Measurements from ENCODE around the gene TEKTIP1.

The TEKTIP1 gene

DNA sequence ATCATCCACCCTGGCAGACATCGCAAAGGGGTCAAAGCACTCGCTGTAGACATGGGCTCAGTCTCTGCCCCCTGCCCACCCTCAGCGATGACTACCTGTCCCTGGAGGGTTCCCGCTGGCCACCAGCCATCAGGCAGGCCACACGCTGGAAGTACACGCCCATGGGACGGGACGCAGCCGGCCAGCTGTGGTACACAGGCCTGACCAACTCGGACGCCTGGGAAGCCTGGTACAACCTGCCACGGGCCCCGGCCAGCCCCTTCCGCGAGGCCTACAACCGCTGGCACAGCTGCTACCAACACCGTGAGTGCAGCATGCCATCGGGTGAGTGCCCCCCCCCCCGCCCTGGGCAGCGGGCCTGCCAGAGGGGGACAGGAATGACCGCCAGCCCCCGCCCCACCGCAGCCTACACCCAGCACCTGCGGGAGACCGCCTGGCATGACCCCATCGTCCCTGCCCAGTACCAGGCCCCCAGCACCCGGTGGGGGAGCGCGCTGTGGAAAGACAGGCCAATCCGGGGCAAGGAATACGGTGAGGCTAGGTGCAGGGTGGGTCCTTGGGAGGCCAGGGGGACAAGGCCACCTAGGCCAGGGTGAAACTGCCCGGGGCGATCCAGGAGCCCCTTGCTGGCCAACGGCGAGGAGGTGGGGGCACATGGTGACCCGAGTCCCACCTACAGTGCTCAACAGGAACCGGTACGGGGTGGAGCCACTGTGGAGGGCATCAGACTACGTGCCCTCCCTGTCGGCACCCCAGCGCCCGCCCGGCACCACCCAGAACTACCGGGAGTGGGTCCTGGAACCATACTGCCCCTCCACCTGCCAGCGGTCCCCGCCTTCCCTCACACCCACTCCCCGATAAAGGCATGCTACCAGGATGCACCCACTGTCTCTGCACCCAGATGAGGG, 4.4 kb downstream of the TEKTIP1 start:
- DNase-seq (ENCODE audit: low read depth): no peak
- TF ChIP-seq, protein P1, sequence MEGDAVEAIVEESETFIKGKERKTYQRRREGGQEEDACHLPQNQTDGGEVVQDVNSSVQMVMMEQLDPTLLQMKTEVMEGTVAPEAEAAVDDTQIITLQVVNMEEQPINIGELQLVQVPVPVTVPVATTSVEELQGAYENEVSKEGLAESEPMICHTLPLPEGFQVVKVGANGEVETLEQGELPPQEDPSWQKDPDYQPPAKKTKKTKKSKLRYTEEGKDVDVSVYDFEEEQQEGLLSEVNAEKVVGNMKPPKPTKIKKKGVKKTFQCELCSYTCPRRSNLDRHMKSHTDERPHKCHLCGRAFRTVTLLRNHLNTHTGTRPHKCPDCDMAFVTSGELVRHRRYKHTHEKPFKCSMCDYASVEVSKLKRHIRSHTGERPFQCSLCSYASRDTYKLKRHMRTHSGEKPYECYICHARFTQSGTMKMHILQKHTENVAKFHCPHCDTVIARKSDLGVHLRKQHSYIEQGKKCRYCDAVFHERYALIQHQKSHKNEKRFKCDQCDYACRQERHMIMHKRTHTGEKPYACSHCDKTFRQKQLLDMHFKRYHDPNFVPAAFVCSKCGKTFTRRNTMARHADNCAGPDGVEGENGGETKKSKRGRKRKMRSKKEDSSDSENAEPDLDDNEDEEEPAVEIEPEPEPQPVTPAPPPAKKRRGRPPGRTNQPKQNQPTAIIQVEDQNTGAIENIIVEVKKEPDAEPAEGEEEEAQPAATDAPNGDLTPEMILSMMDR (conservative IDR thresholded peaks at IDR 0.05; ENCODE audit: low read depth, low read length): no peak
- H3K4me3 ChIP-seq (ENCODE audit: low read length): no peak overlapping the region

DNA sequence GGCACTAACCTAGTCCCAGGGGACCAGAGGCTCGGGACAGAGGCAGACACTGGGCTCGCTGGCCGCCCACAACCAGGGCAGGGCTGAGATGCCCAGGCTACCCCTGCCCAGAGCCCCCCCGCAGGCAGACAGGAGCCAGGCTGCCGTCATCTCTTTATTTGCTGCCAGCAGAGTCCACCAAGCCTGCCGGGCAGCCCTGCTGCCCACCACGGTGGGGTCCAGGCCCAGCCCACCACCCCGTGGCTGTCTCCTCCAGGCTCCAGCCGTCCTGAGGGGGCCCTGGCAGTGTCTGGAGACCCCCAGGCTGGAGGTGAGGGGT, 5.0 kb downstream of the TEKTIP1 start:
- TF ChIP-seq, protein P1 (conservative IDR thresholded peaks at IDR 0.05; ENCODE audit: low read depth, low read length): no peak
- no peak for DNase-seq (ENCODE audit: low read depth)
- no peak overlapping the region for H3K4me3 ChIP-seq (ENCODE audit: low read length)

DNA sequence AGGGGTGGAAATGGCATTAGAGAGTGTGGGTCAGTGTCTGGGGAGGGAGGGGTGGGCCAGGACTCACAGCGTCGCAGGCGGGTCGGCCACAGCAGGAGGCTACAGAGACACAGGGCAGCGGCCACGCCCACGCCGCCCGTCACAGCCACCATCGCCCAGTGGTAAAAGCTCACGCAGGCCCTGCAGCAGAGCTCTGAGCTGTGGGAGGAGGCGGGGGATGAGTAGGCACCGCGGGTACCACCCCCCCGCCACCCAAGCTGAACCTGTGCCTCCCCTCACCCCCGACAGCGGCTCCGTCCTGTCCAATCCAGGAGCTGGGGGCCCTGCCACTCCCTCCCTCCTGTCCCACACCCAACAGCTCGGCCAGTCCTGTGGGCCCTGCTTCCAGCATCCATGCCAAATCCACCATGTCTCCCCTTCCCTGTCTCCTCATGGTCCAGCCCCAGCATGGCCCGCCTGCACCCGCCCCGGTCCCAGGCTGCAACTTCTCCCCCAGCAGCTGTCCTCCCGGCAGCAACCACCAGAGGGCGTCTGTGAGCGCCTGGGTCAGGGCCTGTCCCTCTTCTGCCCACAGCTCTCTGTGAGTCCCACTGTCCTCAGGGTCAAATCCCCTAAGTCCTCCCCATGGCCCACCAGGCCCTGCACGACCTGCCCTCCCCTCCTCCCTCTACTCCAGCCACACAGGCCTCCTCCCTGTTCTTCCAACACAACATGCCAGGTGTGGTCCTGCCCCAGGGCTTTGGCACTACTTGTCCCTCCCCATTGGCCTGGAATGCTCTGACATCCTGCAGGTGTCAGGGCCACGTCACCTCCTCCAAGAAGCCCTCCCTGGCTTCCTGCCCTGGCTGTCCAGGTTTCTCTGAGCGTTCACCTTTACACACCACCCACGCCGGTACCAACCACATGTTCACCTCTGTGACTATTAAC, 6.0 kb downstream of the TEKTIP1 start:
- no peak for DNase-seq (ENCODE audit: low read depth)
- H3K4me3 ChIP-seq (ENCODE audit: low read length): no peak overlapping the region
- TF ChIP-seq, protein P1 (conservative IDR thresholded peaks at IDR 0.05; ENCODE audit: low read depth, low read length): peak; percentile 97

DNA sequence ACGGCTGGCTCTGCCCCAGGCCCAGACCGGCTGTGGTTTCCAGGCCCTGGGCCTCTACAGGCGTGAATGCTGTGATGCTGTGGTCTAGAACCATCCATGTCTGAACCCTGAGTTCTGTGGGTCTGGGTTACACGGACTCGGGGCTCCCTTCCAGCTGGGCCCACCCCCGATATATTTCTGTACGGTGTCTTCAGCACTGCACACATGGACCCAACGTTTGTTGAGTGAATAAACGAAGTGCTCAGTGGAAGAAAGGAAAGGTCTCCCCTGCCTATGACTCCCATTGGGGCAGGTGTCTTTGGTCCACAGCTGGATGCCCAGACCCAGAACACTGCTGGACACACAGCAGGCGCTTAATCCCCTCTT, 6.7 kb downstream of the TEKTIP1 start:
- no peak overlapping the region for H3K4me3 ChIP-seq (ENCODE audit: low read length)
- TF ChIP-seq, protein P1 (conservative IDR thresholded peaks at IDR 0.05; ENCODE audit: low read depth, low read length): no peak
- DNase-seq (ENCODE audit: low read depth): no peak

DNA sequence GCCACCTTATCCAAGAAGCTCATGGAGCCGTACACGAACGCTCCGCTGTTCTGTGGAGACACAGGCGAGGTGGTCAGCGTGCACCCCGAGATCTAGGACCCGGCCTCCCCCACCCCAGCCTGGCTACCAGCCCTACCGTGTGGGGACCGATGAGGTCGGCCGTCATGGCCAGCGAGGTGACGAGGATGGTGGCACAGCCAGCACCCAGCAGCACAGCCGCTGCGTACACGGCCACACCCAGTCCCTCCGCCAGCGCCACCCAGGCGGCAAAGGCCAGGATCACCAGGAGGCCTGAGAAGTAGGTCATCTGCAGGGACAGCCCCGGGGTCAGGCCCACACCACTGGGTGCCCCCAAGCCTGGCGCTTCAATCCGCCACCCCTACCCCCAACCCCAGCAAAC, 7.1 kb downstream of the TEKTIP1 start:
- H3K4me3 ChIP-seq (ENCODE audit: low read length): no peak overlapping the region
- TF ChIP-seq, protein P1 (conservative IDR thresholded peaks at IDR 0.05; ENCODE audit: low read depth, low read length): no peak
- DNase-seq (ENCODE audit: low read depth): no peak

DNA sequence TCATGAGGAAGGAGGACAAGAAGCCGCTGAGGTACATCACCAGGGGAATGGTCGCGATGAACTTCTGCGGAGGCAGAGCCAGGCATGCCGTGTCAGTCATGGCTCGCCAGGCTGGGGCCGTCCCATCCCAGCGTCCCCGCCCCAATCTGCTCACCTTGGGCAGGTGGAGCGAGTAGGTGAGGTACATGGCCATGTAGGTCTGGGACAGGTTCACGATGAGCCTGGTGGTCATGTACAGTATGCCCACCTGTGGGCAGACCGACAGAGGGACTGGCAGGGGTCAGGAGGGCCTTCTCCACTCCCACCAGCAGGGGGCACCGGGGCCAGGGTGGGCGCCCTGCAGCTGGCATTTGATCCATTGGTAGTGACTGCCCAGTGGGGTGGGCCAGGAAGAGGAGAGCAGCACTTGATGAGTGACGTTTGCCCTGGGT, 8.3 kb downstream of the TEKTIP1 start:
- TF ChIP-seq, protein P1 (conservative IDR thresholded peaks at IDR 0.05; ENCODE audit: low read depth, low read length): peak; percentile 60
- no peak for DNase-seq (ENCODE audit: low read depth)
- no peak overlapping the region for H3K4me3 ChIP-seq (ENCODE audit: low read length)

Data from retinal pigment epithelial cell (primary cell).